Type B pancreatic cell (in vitro differentiated cells): Measurements from ENCODE around the gene SLC22A15. TPM values are rescaled to one million over a fixed set of nuclear protein-coding genes. Genes with fewer than 3 reads are reported as not detected.
"Not testable (repeated sequence)": the region's sequence is repeated elsewhere in the genome, so short reads cannot be mapped to it uniquely, and the experiment has no call there.

Experiments
- DNase-seq: peaks from one replicate; pipeline ENCODE4 v3.0.0; 2021; ENCODE audit warnings: mixed read lengths; ENCODE audit not compliant: unreplicated experiment; ENCODE audit errors: extremely low spot score
- H3K27ac Mint-ChIP-seq: 2 replicates; pipeline ENCODE4 v1.8.0; 2021; ENCODE audit warnings: mild to moderate bottlenecking, mixed read lengths
- H3K27me3 Mint-ChIP-seq: 2 replicates; pipeline ENCODE4 v1.8.0; 2021; ENCODE audit warnings: mixed read lengths
- H3K36me3 Mint-ChIP-seq: 2 replicates; pipeline ENCODE4 v1.8.0; 2021; ENCODE audit warnings: mixed read lengths
- H3K4me1 Mint-ChIP-seq: one replicate; pipeline ENCODE4 v1.8.0; 2021; ENCODE audit warnings: mixed read lengths; ENCODE audit not compliant: unreplicated experiment
- H3K4me3 Mint-ChIP-seq: 2 replicates; pipeline ENCODE4 v1.8.0; 2021; ENCODE audit warnings: mild to moderate bottlenecking, mixed read lengths
- H3K9me3 Mint-ChIP-seq: 2 replicates; pipeline ENCODE4 v1.8.0; 2021; ENCODE audit warnings: mixed read lengths
- CTCF ChIP-seq: fragments of 200-600 bp; sonication (generic); conservative IDR thresholded peaks from 2 replicates; pipeline ENCODE4 v1.5.0; 2021; ENCODE audit warnings: antibody characterized with exemption, mild to moderate bottlenecking
- total RNA-seq: library from RNA; stranded (reverse); gene quantifications from 2 replicates; pipeline ENCODE4 v1.2.1, GENCODE V29; 2021; ENCODE audit warnings: low replicate concordance

SLC22A15 gene
- total RNA-seq, 1 donor from 2014 or later, result 3.9 TPM

GRCh38 chr1:116044071-116044470 is 67.8 kb downstream of the SLC22A15 start:
- no peaks in the 10 kb centered on the region for H3K9me3 Mint-ChIP-seq
- H3K36me3 Mint-ChIP-seq, result peaks cover 6% of the 10 kb centered on the region
- TF ChIP-seq CTCF, result no peak
- no peak overlapping the region for H3K4me3 Mint-ChIP-seq
- H3K4me1 Mint-ChIP-seq, result no peaks in the 10 kb centered on the region
- no peak for DNase-seq
- no peak overlapping the region for H3K27ac Mint-ChIP-seq
- H3K27me3 Mint-ChIP-seq, result no peaks in the 10 kb centered on the region

- not testable (repeated sequence) for DNase-seq, H3K9me3 Mint-ChIP-seq
These were observed 70.6 kb downstream of the SLC22A15 start for GRCh38 chr1:116046933-116047332.

GRCh38 chr1:116051896-116052295 is 75.6 kb downstream of the SLC22A15 start:
- not testable (repeated sequence) for H3K27me3 Mint-ChIP-seq, H3K9me3 Mint-ChIP-seq, H3K36me3 Mint-ChIP-seq, DNase-seq, H3K27ac Mint-ChIP-seq, H3K4me1 Mint-ChIP-seq, H3K4me3 Mint-ChIP-seq

More at GRCh38 chr1:116046933-116047332, 70.6 kb downstream of the SLC22A15 start:
- not testable (repeated sequence) for H3K27ac Mint-ChIP-seq, H3K27me3 Mint-ChIP-seq, H3K4me3 Mint-ChIP-seq, H3K4me1 Mint-ChIP-seq
- peaks cover 12% of the 10 kb centered on the region for H3K36me3 Mint-ChIP-seq

- no peak overlapping the region for H3K27ac Mint-ChIP-seq
- H3K36me3 Mint-ChIP-seq, result peaks cover 6% of the 10 kb centered on the region
- DNase-seq, result no peak
- H3K4me3 Mint-ChIP-seq, result no peak overlapping the region
- no peaks in the 10 kb centered on the region for H3K9me3 Mint-ChIP-seq
- no peak for TF ChIP-seq CTCF
- no peaks in the 10 kb centered on the region for H3K27me3 Mint-ChIP-seq
- no peaks in the 10 kb centered on the region for H3K4me1 Mint-ChIP-seq
These were observed 85.9 kb downstream of the SLC22A15 start for GRCh38 chr1:116062201-116062600.

GRCh38 chr1:116064616-116065015 is 88.3 kb downstream of the SLC22A15 start:
- Mint-ChIP-seq H3K4me1 (no peaks in the 10 kb centered on the region), H3K36me3 (peaks cover 13% of the 10 kb centered on the region), H3K9me3 (no peaks in the 10 kb centered on the region), H3K27ac (no peak overlapping the region), H3K4me3 (no peak overlapping the region), H3K27me3 (no peaks in the 10 kb centered on the region)
- no peak for DNase-seq
- TF ChIP-seq CTCF, result no peak

- Mint-ChIP-seq H3K27me3 (no peaks in the 10 kb centered on the region), H3K4me1 (no peaks in the 10 kb centered on the region), H3K9me3 (no peaks in the 10 kb centered on the region), H3K36me3 (peaks cover 13% of the 10 kb centered on the region), H3K4me3 (no peak overlapping the region), H3K27ac (no peak overlapping the region)
- TF ChIP-seq CTCF, result no peak
- no peak for DNase-seq
These were observed 90.7 kb downstream of the SLC22A15 start for GRCh38 chr1:116066868-116067565.

GRCh38 chr1:116067566-116067890 is 91.2 kb downstream of the SLC22A15 start:
- no peak for TF ChIP-seq CTCF
- no peaks in the 10 kb centered on the region for H3K9me3 Mint-ChIP-seq
- no peak overlapping the region for H3K27ac Mint-ChIP-seq
- H3K27me3 Mint-ChIP-seq, result no peaks in the 10 kb centered on the region
- no peak for DNase-seq
- no peak overlapping the region for H3K4me3 Mint-ChIP-seq
- H3K36me3 Mint-ChIP-seq, result peaks cover 13% of the 10 kb centered on the region
- no peaks in the 10 kb centered on the region for H3K4me1 Mint-ChIP-seq
